KMS-11 (cell line): ENCODE data around the gene PEA15.

Experiments used
- H2AFZ ChIP-seq: fragments of 200-600 bp; sonication (generic); 2 replicates; pipeline ENCODE4 v1.6.1; 2016; ENCODE audit warnings: antibody characterized with exemption, mixed run types, low read depth
- H3K27ac ChIP-seq: fragments of 200-600 bp; sonication (generic); 2 replicates; pipeline ENCODE4 v1.6.1; 2016; ENCODE audit warnings: mild to moderate bottlenecking, mixed run types
- H3K27me3 ChIP-seq: fragments of 200-600 bp; sonication (generic); 2 replicates; pipeline ENCODE4 v1.6.1; 2017; ENCODE audit warnings: mild to moderate bottlenecking, low read depth, mixed run types, moderate library complexity; ENCODE audit not compliant: insufficient read depth
- H3K36me3 ChIP-seq: fragments of 200-600 bp; sonication (generic); 2 replicates; pipeline ENCODE4 v1.6.1; 2017; ENCODE audit warnings: mild to moderate bottlenecking, mixed run types; ENCODE audit not compliant: insufficient read depth
- H3K4me1 ChIP-seq: fragments of 200-600 bp; sonication (generic); 2 replicates; pipeline ENCODE4 v1.6.1; 2016; ENCODE audit warnings: mild to moderate bottlenecking, low read depth, mixed run types; ENCODE audit not compliant: poor library complexity, severe bottlenecking
- H3K4me2 ChIP-seq: fragments of 200-600 bp; sonication (generic); 2 replicates; pipeline ENCODE4 v1.7.0; 2016; ENCODE audit warnings: mild to moderate bottlenecking, mixed run types
- H3K4me3 ChIP-seq: fragments of 200-600 bp; sonication (generic); IDR thresholded peaks from 2 replicates; pipeline ENCODE4 v1.6.1; 2017; ENCODE audit warnings: low read depth, low read length, mixed read lengths; ENCODE audit not compliant: insufficient read depth
- H3K79me2 ChIP-seq: fragments of 200-600 bp; sonication (generic); 2 replicates; pipeline ENCODE4 v1.6.1; 2016; ENCODE audit warnings: low read depth, mixed run types; ENCODE audit not compliant: insufficient read depth
- H3K9ac ChIP-seq: fragments of 200-600 bp; sonication (generic); 2 replicates; pipeline ENCODE4 v1.6.1; 2016; ENCODE audit warnings: mild to moderate bottlenecking, mixed run types
- H4K20me1 ChIP-seq: fragments of 200-600 bp; sonication (generic); 2 replicates; pipeline ENCODE4 v1.6.1; 2016; ENCODE audit warnings: mild to moderate bottlenecking, mixed run types; ENCODE audit not compliant: insufficient read depth
- CTCF ChIP-seq: fragments of 200-600 bp; sonication (generic); conservative IDR thresholded peaks from 2 replicates; pipeline ENCODE4 v1.6.1; 2017; ENCODE audit warnings: low read depth, mild to moderate bottlenecking, antibody characterized with exemption, low read length, moderate library complexity, mixed read lengths

PEA15 gene

GRCh38 chr1:160158534-160158933, 46.6 kb upstream of the PEA15 start:
- no peaks in the 10 kb centered on the region for H3K27me3 ChIP-seq
- H3K79me2 ChIP-seq = no peaks in the 10 kb centered on the region
- TF ChIP-seq CTCF = no peak
- H2AFZ ChIP-seq = no peak overlapping the region
- H3K4me2 ChIP-seq = no peak overlapping the region
- no peaks in the 10 kb centered on the region for H4K20me1 ChIP-seq
- no peaks in the 10 kb centered on the region for H3K36me3 ChIP-seq
- no peak overlapping the region for H3K4me3 ChIP-seq
- no peaks in the 10 kb centered on the region for H3K4me1 ChIP-seq
- H3K27ac ChIP-seq = no peak overlapping the region
- H3K9ac ChIP-seq = no peak overlapping the region

GRCh38 chr1:160159846-160160245, 45.3 kb upstream of the PEA15 start:
- no peaks in the 10 kb centered on the region for H3K4me1 ChIP-seq
- no peak overlapping the region for H2AFZ ChIP-seq
- H3K27ac ChIP-seq = no peak overlapping the region
- no peaks in the 10 kb centered on the region for H4K20me1 ChIP-seq
- no peaks in the 10 kb centered on the region for H3K79me2 ChIP-seq
- no peaks in the 10 kb centered on the region for H3K27me3 ChIP-seq
- no peak overlapping the region for H3K4me3 ChIP-seq
- H3K4me2 ChIP-seq = no peak overlapping the region
- H3K9ac ChIP-seq = no peak overlapping the region
- no peaks in the 10 kb centered on the region for H3K36me3 ChIP-seq
- TF ChIP-seq CTCF = no peak

- Histone ChIP-seq H3K79me2 (no peaks in the 10 kb centered on the region), H4K20me1 (no peaks in the 10 kb centered on the region), H3K4me2 (no peak overlapping the region), H3K27me3 (no peaks in the 10 kb centered on the region), H3K4me3 (no peak overlapping the region), H3K27ac (no peak overlapping the region), H3K36me3 (no peaks in the 10 kb centered on the region), H3K9ac (no peak overlapping the region), H2AFZ (no peak overlapping the region), H3K4me1 (no peaks in the 10 kb centered on the region)
- TF ChIP-seq CTCF = peak; percentile 43
Measured at GRCh38 chr1:160161965-160162705, 43.0 kb upstream of the PEA15 start.

- no peak for TF ChIP-seq CTCF
- Histone ChIP-seq H3K4me1 (no peaks in the 10 kb centered on the region), H3K36me3 (no peaks in the 10 kb centered on the region), H3K27me3 (no peaks in the 10 kb centered on the region), H3K9ac (no peak overlapping the region), H3K4me2 (no peak overlapping the region), H2AFZ (no peak overlapping the region), H4K20me1 (no peaks in the 10 kb centered on the region), H3K4me3 (no peak overlapping the region), H3K79me2 (no peaks in the 10 kb centered on the region), H3K27ac (no peak overlapping the region)
Measured at GRCh38 chr1:160162931-160163330, 42.3 kb upstream of the PEA15 start.
